Fibroblast of lung (primary cell): ENCODE results near the gene TBCB. TPM values are rescaled to one million over a fixed set of nuclear protein-coding genes. Genes with fewer than 3 reads are reported as not detected.

Source experiments
- DNase-seq, 2 donors: peaks; one replicate each; pipeline versions ENCODE4 v3.0.0 to v3.0.0-alpha.2; 2010; ENCODE audit warnings: low read depth in 2 of 2
- H2AFZ ChIP-seq: 2 replicates; pipeline ENCODE4 v1.5.1; 2012; ENCODE audit warnings: low read length, control low read depth, inconsistent platforms
- H3K27ac ChIP-seq: 2 replicates; pipeline ENCODE4 v1.5.1; 2011; ENCODE audit warnings: low read length, control low read depth; ENCODE audit not compliant: insufficient read depth
- H3K27me3 ChIP-seq: 2 replicates; pipeline ENCODE4 v1.5.1; 2011; ENCODE audit warnings: mild to moderate bottlenecking, low read length; ENCODE audit not compliant: control insufficient read depth, insufficient read depth
- H3K36me3 ChIP-seq: 2 replicates; pipeline ENCODE4 v1.5.1; 2011; ENCODE audit warnings: low read length; ENCODE audit not compliant: control insufficient read depth, insufficient read depth
- H3K4me1 ChIP-seq: 2 replicates; pipeline ENCODE4 v1.5.1; 2011; ENCODE audit warnings: low read length; ENCODE audit not compliant: control insufficient read depth, insufficient read depth; ENCODE audit errors: extremely low read depth
- H3K4me2 ChIP-seq: 2 replicates; pipeline ENCODE4 v1.5.1; 2011; ENCODE audit warnings: low read length, control low read depth; ENCODE audit not compliant: insufficient read depth; ENCODE audit errors: extremely low read depth
- H3K4me3 ChIP-seq, 4 experiments: fragments of 200-600 bp in 1 of 4; sonication (generic) in 1 of 4; replicated peaks in 1 of 4; 2 replicates each; pipeline ENCODE4 v1.5.1; 2011 to 2016; ENCODE audit warnings: low read length in 4 of 4, low read depth in 3 of 4, mild to moderate bottlenecking in 3 of 4, control low read depth in 2 of 4, inconsistent platforms in 1 of 4, mixed read lengths in 1 of 4; ENCODE audit not compliant: insufficient read depth in 1 of 4; ENCODE audit errors: control extremely low read depth in 1 of 4
- H3K79me2 ChIP-seq: 2 replicates; pipeline ENCODE4 v1.5.1; 2012; ENCODE audit warnings: mild to moderate bottlenecking, low read length, inconsistent platforms; ENCODE audit not compliant: control insufficient read depth, insufficient read depth
- H3K9ac ChIP-seq: 2 replicates; pipeline ENCODE4 v1.5.1; 2011; ENCODE audit warnings: mild to moderate bottlenecking, low read length, control low read depth; ENCODE audit not compliant: insufficient read depth
- H3K9me3 ChIP-seq: 2 replicates; pipeline ENCODE4 v1.5.1; 2012; ENCODE audit warnings: low read depth, low read length; ENCODE audit not compliant: control insufficient read depth, insufficient read depth
- H4K20me1 ChIP-seq: 2 replicates; pipeline ENCODE4 v1.5.1; 2011; ENCODE audit warnings: low read length; ENCODE audit not compliant: control insufficient read depth, insufficient read depth; ENCODE audit errors: extremely low read depth
- EZH2 ChIP-seq: IDR thresholded peaks from 2 replicates; pipeline ENCODE4 v1.5.1; 2012; ENCODE audit warnings: low read length, control low read depth, mild to moderate bottlenecking; ENCODE audit errors: missing control alignments
- polyA plus RNA-seq, 2 donors: library from polyadenylated mRNA; depleted of rRNA in 1 of 2; stranded (reverse) in 1 of 2; unstranded in 1 of 2; fragments of >200 nt; gene quantifications; 2 replicates each; pipeline ENCODE4 v1.2.1, GENCODE V29; 2011 to 2012; ENCODE audit warnings: missing spikeins in 1 of 2
- total RNA-seq: library from RNA; depleted of rRNA; stranded (reverse); fragments of >200 nt; gene quantifications from 2 replicates; pipeline ENCODE4 v1.2.1, GENCODE V29; 2014
- TF ChIP-seq, protein P1 (sequence below), 2 donors: IDR thresholded peaks in 1 of 2; conservative IDR thresholded peaks in 1 of 2; 1 replicate in 1 of 2; 2 replicates in 1 of 2; pipeline ENCODE4 v1.5.1; 2011 to 2012; ENCODE audit warnings: low read length in 2 of 2, control low read depth in 1 of 2, inconsistent platforms in 1 of 2, low read depth in 1 of 2, mild to moderate bottlenecking in 1 of 2

The TBCB gene
- total and polyA plus RNA-seq, 2 donors (not counting 1 experiment from before 2014, with no cell fraction given), result 194 to 249 TPM

DNA sequence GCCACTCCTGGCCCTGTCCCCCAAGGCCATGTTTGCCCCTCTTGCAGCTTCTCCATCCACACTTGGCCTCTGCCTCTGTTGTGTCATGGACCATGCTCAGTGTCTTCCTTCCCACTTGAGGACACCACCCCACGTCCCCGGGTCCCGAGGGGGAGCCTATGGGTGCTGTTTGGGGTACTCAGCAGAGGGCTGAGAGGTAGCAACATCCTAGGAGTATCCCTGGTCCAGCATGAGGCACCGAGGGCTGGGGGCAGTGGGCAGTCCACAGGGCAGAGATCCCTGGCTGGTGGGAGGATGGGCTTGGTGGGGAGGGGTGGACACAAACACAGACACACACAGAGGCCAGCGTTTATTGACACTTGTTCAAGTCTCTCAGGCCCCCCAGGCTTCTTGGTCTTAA, 35.3 kb downstream of the TBCB start:
- no peak for TF ChIP-seq EZH2
- Histone ChIP-seq H3K4me2 (peak overlapping the region; percentile 75), H3K9ac (no peak overlapping the region), H3K36me3 (peaks cover 24% of the 10 kb centered on the region), H3K27ac (no peak overlapping the region), H2AFZ (no peak overlapping the region), H3K79me2 (peaks cover 2% of the 10 kb centered on the region), H3K4me3 (peak overlapping the region in 1 of 4 experiments; percentile 76), H3K4me1 (peaks cover 6% of the 10 kb centered on the region), H3K27me3 (no peaks in the 10 kb centered on the region), H4K20me1 (no peaks in the 10 kb centered on the region), H3K9me3 (no peaks in the 10 kb centered on the region)
- no peak for DNase-seq

DNA sequence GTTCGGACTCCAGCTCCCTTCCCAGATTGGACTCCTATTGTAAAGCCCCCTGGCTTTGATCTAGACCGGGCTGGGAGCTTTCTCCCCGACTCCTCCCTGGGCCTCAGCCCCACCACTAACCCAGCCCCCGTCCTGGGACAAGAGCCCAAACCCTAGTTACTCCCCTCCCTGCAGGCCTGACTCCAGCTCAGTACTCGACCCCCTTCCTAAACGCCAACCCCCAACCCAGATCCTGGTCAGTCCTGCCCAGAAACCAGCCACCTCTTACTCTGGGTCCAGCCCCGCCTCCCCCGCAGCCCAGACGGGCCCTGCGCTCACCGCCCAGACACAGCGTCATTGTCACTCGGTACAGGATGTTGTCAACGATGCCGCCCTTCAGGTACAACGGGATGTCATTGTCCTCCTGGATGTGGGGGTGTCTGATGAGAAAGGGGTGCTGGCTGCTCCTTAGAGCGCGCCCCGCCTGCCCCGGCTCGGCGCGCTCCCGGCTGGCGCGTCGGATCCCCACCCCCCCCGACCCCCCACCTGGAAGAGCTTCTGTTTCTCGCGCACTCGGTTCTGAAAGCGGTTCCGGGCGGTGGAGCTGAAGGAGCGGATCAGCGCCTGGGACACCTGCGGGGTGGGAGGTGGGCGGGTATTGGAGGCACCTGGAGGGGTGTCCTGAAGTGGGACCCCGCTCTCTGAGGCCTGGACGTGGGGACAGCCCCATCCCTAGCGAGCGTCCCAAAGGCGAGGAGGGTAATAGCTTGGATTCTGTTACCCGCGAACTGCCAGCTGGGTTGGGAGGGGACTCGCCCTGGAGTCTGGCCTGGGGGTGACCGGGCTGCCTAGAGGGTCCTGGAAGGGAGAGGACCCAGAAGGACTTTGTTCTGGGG, 36.1 kb downstream of the TBCB start:
- peaks cover 16% of the 10 kb centered on the region for H3K36me3 ChIP-seq
- H3K9ac ChIP-seq, result peak overlapping the region; percentile 53
- H3K79me2 ChIP-seq, result no peaks in the 10 kb centered on the region
- TF ChIP-seq, protein P1, sequence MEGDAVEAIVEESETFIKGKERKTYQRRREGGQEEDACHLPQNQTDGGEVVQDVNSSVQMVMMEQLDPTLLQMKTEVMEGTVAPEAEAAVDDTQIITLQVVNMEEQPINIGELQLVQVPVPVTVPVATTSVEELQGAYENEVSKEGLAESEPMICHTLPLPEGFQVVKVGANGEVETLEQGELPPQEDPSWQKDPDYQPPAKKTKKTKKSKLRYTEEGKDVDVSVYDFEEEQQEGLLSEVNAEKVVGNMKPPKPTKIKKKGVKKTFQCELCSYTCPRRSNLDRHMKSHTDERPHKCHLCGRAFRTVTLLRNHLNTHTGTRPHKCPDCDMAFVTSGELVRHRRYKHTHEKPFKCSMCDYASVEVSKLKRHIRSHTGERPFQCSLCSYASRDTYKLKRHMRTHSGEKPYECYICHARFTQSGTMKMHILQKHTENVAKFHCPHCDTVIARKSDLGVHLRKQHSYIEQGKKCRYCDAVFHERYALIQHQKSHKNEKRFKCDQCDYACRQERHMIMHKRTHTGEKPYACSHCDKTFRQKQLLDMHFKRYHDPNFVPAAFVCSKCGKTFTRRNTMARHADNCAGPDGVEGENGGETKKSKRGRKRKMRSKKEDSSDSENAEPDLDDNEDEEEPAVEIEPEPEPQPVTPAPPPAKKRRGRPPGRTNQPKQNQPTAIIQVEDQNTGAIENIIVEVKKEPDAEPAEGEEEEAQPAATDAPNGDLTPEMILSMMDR (conservative IDR thresholded peaks at IDR 0.05 in 1 of 2, IDR thresholded peaks at IDR 0.05 in 1 of 2; ENCODE audit: low read depth in 1 of 2, low read length in 2 of 2), result no peak
- no peak for TF ChIP-seq EZH2
- H3K9me3 ChIP-seq, result no peaks in the 10 kb centered on the region
- peaks cover 6% of the 10 kb centered on the region for H3K4me1 ChIP-seq
- H3K27me3 ChIP-seq, result no peaks in the 10 kb centered on the region
- DNase-seq, result peak in 1 of 2 donors; percentile 11
- H3K27ac ChIP-seq, result peak overlapping the region; percentile 61
- H3K4me2 ChIP-seq, result peak overlapping the region; percentile 75
- H4K20me1 ChIP-seq, result no peaks in the 10 kb centered on the region
- H3K4me3 ChIP-seq, result peak overlapping the region; percentile 5 to 76 (median 48)
- H2AFZ ChIP-seq, result no peak overlapping the region

DNA sequence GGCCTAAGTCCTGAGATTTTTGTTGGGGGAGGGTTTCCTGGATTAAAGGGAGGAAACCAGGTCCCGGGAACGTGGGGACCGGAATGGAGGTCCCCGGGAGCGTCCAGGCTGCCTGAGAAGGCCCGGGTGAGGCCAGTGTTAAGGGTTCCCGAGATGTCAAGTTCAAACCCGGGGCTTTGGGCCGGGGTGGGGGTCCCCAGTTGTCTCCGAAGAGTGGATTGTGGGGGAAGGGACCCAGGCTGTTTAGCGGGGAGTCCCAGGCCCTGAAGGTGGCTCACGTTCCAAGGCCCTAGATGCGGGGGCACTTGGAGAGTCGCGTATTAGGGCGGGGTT, 36.7 kb downstream of the TBCB start:
- Histone ChIP-seq H2AFZ (no peak overlapping the region), H3K9ac (peak overlapping the region; percentile 53), H3K4me1 (peaks cover 6% of the 10 kb centered on the region), H3K27ac (peak overlapping the region; percentile 61), H4K20me1 (no peaks in the 10 kb centered on the region), H3K79me2 (no peaks in the 10 kb centered on the region), H3K9me3 (no peaks in the 10 kb centered on the region), H3K4me3 (peak overlapping the region; percentile 5 to 76 (median 48)), H3K4me2 (peak overlapping the region; percentile 15), H3K27me3 (no peaks in the 10 kb centered on the region), H3K36me3 (peaks cover 13% of the 10 kb centered on the region)
- TF ChIP-seq, protein P1 (conservative IDR thresholded peaks at IDR 0.05 in 1 of 2, IDR thresholded peaks at IDR 0.05 in 1 of 2; ENCODE audit: low read depth in 1 of 2, low read length in 2 of 2), result no peak
- TF ChIP-seq EZH2, result no peak
- DNase-seq, result no peak
